Liver (tissue), 3 donors: ENCODE data around the gene CRB2.

Experiments used
- FOXA1 ChIP-seq: IDR thresholded peaks from 2 replicates; pipeline ENCODE4 v1.6.1; 2016; ENCODE audit warnings: antibody characterized with exemption
- HNF4A ChIP-seq, 2 donors: conservative IDR thresholded peaks; 2 replicates each; pipeline ENCODE4 v1.6.1; 2016; ENCODE audit warnings: antibody characterized with exemption in 2 of 2, mild to moderate bottlenecking in 2 of 2
- NR2F2 ChIP-seq: IDR thresholded peaks from 2 replicates; pipeline ENCODE4 v1.6.1; 2016; ENCODE audit warnings: antibody characterized with exemption
- RAD21 ChIP-seq, 2 donors: IDR thresholded peaks; 2 replicates each; pipeline ENCODE4 v1.6.1; 2016; ENCODE audit warnings: antibody characterized with exemption in 2 of 2, mild to moderate bottlenecking in 2 of 2
- SP1 ChIP-seq: IDR thresholded peaks from 2 replicates; pipeline ENCODE4 v1.6.1; 2018; ENCODE audit warnings: antibody characterized with exemption, mild to moderate bottlenecking
- TAF1 ChIP-seq: conservative IDR thresholded peaks from 2 replicates; pipeline ENCODE4 v1.6.1; 2016; ENCODE audit warnings: antibody characterized with exemption, mild to moderate bottlenecking
- YY1 ChIP-seq: IDR thresholded peaks from 2 replicates; pipeline ENCODE4 v1.6.1; 2016; ENCODE audit warnings: antibody characterized with exemption, mild to moderate bottlenecking
- TF ChIP-seq, protein P1 (sequence below): fragments of 150-350 bp; IDR thresholded peaks from 2 replicates; pipeline ENCODE4 v1.5.1; 2017; ENCODE audit warnings: improper control_type of control experiment, low read depth, low read length; ENCODE audit not compliant: missing input control
- TF ChIP-seq, protein P2 (sequence below): IDR thresholded peaks from 2 replicates; pipeline ENCODE4 v1.6.1; 2016; ENCODE audit warnings: antibody characterized with exemption
- TF ChIP-seq, protein P3 (sequence below): IDR thresholded peaks from 2 replicates; pipeline ENCODE4 v1.6.1; 2016; ENCODE audit warnings: antibody characterized with exemption, mild to moderate bottlenecking
- donor health status: healthy.
- donor health status: healthy.

DNA sequence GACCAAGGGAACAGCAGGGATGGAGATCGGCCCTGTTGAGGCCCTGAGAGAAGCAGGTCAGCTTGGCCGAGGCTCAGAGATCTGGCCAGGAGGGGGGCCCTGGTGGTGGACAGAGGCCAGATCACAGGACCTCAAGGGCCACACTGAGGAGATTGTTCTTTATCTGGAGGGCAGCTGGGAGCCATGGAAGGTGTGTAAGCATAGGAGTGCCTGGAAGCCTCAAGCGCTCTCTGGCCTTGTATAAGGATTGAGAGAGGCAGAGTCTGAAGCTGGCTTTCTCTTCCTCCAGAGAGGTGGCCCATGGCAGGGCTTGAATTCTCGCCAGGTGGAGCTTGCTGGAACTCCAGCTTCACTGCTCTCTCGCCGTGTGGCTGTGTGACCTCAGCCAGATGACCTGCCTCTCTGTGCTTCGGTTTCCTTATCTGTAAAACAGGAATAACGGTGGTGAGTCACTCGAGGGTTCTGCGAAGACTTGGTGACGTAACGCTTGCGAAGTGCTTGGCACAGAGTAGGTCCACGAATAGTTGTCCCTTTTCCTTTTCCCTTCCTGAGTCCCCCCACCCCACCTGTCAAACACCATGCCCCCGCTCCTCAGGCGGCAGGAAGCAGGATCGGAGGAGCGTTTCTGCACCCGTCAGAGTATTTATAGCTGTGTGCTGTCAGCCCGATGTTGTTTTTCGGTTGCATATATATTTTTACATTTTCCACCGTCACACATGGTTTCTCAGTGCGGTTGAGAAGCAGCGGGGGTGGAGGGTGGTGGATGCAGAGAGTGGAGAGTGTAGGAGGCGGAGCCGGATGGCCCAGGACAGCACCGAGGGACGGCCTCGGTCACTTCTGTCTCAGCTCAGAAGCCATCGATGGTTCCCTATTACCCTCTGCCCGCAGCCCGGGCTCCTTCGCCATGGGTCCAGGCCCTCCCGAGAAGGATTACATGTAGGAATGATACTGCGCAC lies 17.0 kb upstream of the CRB2 start:
- TF ChIP-seq, protein P1, sequence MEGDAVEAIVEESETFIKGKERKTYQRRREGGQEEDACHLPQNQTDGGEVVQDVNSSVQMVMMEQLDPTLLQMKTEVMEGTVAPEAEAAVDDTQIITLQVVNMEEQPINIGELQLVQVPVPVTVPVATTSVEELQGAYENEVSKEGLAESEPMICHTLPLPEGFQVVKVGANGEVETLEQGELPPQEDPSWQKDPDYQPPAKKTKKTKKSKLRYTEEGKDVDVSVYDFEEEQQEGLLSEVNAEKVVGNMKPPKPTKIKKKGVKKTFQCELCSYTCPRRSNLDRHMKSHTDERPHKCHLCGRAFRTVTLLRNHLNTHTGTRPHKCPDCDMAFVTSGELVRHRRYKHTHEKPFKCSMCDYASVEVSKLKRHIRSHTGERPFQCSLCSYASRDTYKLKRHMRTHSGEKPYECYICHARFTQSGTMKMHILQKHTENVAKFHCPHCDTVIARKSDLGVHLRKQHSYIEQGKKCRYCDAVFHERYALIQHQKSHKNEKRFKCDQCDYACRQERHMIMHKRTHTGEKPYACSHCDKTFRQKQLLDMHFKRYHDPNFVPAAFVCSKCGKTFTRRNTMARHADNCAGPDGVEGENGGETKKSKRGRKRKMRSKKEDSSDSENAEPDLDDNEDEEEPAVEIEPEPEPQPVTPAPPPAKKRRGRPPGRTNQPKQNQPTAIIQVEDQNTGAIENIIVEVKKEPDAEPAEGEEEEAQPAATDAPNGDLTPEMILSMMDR: no peak
- TF ChIP-seq, protein P2, sequence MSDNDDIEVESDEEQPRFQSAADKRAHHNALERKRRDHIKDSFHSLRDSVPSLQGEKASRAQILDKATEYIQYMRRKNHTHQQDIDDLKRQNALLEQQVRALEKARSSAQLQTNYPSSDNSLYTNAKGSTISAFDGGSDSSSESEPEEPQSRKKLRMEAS: no peak
- TF ChIP-seq, protein P3, sequence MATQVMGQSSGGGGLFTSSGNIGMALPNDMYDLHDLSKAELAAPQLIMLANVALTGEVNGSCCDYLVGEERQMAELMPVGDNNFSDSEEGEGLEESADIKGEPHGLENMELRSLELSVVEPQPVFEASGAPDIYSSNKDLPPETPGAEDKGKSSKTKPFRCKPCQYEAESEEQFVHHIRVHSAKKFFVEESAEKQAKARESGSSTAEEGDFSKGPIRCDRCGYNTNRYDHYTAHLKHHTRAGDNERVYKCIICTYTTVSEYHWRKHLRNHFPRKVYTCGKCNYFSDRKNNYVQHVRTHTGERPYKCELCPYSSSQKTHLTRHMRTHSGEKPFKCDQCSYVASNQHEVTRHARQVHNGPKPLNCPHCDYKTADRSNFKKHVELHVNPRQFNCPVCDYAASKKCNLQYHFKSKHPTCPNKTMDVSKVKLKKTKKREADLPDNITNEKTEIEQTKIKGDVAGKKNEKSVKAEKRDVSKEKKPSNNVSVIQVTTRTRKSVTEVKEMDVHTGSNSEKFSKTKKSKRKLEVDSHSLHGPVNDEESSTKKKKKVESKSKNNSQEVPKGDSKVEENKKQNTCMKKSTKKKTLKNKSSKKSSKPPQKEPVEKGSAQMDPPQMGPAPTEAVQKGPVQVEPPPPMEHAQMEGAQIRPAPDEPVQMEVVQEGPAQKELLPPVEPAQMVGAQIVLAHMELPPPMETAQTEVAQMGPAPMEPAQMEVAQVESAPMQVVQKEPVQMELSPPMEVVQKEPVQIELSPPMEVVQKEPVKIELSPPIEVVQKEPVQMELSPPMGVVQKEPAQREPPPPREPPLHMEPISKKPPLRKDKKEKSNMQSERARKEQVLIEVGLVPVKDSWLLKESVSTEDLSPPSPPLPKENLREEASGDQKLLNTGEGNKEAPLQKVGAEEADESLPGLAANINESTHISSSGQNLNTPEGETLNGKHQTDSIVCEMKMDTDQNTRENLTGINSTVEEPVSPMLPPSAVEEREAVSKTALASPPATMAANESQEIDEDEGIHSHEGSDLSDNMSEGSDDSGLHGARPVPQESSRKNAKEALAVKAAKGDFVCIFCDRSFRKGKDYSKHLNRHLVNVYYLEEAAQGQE: no peak
- TF ChIP-seq RAD21 (IDR thresholded peaks at IDR 0.05): no peak
- no peak for TF ChIP-seq TAF1
- no peak for TF ChIP-seq YY1
- no peak for TF ChIP-seq HNF4A (conservative IDR thresholded peaks at IDR 0.05)
- no peak for TF ChIP-seq SP1
- no peak for TF ChIP-seq FOXA1
- TF ChIP-seq NR2F2: no peak
